CD14-positive monocyte (primary cell): ENCODE results near the gene FAM170B. TPM values are rescaled to one million over a fixed set of nuclear protein-coding genes. Genes with fewer than 3 reads are reported as not detected.

Experiments used
- DNase-seq, 3 donors: peaks; one replicate each; pipeline ENCODE4 v3.0.0-alpha.2; 2011 to 2022
- H2AFZ ChIP-seq: 2 replicates; pipeline ENCODE4 v1.6.0; 2012; ENCODE audit warnings: mild to moderate bottlenecking, low read depth, low read length, inconsistent platforms; ENCODE audit not compliant: insufficient read depth, poor library complexity, severe bottlenecking
- H3K27ac ChIP-seq, 2 donors: 1 replicate in 1 of 2; 2 replicates in 1 of 2; pipeline ENCODE4 v1.5.1; 2012 to 2013; ENCODE audit warnings: low read length in 2 of 2, control low read depth in 1 of 2, inconsistent platforms in 1 of 2, low read depth in 1 of 2, mild to moderate bottlenecking in 1 of 2
- H3K27me3 ChIP-seq, 2 donors: one replicate each; pipeline versions ENCODE4 v1.6.0 to v1.6.1; 2011 to 2013; ENCODE audit warnings: low read length in 2 of 2; ENCODE audit not compliant: control insufficient read depth in 2 of 2, insufficient read depth in 2 of 2
- H3K36me3 ChIP-seq, 2 donors: replicated peaks in 1 of 2; 1 replicate in 1 of 2; 2 replicates in 1 of 2; pipeline versions ENCODE4 v1.5.1 to v1.6.1; 2012 to 2013; ENCODE audit warnings: low read length in 2 of 2, control low read depth in 1 of 2, inconsistent platforms in 1 of 2, mild to moderate bottlenecking in 1 of 2; ENCODE audit not compliant: insufficient read depth in 2 of 2, control insufficient read depth in 1 of 2
- H3K4me1 ChIP-seq, 2 donors: 1 replicate in 1 of 2; 2 replicates in 1 of 2; pipeline versions ENCODE4 v1.5.1 to v1.6.1; 2012 to 2013; ENCODE audit warnings: low read length in 2 of 2, control low read depth in 1 of 2, inconsistent platforms in 1 of 2, mild to moderate bottlenecking in 1 of 2, moderate library complexity in 1 of 2; ENCODE audit not compliant: insufficient read depth in 2 of 2, control insufficient read depth in 1 of 2
- H3K4me2 ChIP-seq: replicated peaks from 2 replicates; pipeline ENCODE3; 2012; ENCODE audit warnings: low read length, moderate library complexity, mild to moderate bottlenecking; ENCODE audit not compliant: poor library complexity, severe bottlenecking; ENCODE audit errors: extremely low read depth
- H3K4me3 ChIP-seq, 3 experiments: fragments of 200-600 bp in 1 of 3; sonication (generic) in 1 of 3; replicated peaks in 1 of 3; 1 replicate in 2 of 3; 2 replicates in 1 of 3; pipeline ENCODE4 v1.5.1; 2011 to 2013; ENCODE audit warnings: low read length in 3 of 3, mild to moderate bottlenecking in 3 of 3, control low read depth in 2 of 3, low read depth in 2 of 3, inconsistent platforms in 1 of 3, moderate library complexity in 1 of 3
- H3K79me2 ChIP-seq: 2 replicates; pipeline ENCODE4 v1.6.0; 2012; ENCODE audit warnings: mild to moderate bottlenecking, control low read depth, inconsistent platforms, low read length, moderate library complexity; ENCODE audit not compliant: insufficient read depth
- H3K9ac ChIP-seq: 2 replicates; pipeline ENCODE4 v1.6.0; 2017; ENCODE audit warnings: low read length, mild to moderate bottlenecking; ENCODE audit not compliant: insufficient read depth, poor library complexity, severe bottlenecking
- H3K9me3 ChIP-seq, 2 donors: replicated peaks in 1 of 2; 1 replicate in 1 of 2; 2 replicates in 1 of 2; pipeline versions ENCODE4 v1.5.1 to v1.6.1; 2012 to 2013; ENCODE audit warnings: low read length in 2 of 2, control low read depth in 1 of 2; ENCODE audit not compliant: control insufficient read depth in 1 of 2, insufficient read depth in 1 of 2
- H4K20me1 ChIP-seq: 2 replicates; pipeline ENCODE4 v1.6.0; 2012; ENCODE audit warnings: mild to moderate bottlenecking, low read length, control low read depth, moderate library complexity; ENCODE audit not compliant: insufficient read depth
- H3K27ac Mint-ChIP-seq, 7 donors: one replicate each; pipeline ENCODE4 v1.8.0; 2020; ENCODE audit warnings: mild to moderate bottlenecking in 7 of 7, mixed read lengths in 7 of 7, moderate library complexity in 6 of 7, inconsistent platforms in 2 of 7
- H3K27me3 Mint-ChIP-seq, 3 donors: one replicate each; pipeline ENCODE4 v1.8.0; 2021 to 2022; ENCODE audit warnings: low read depth in 3 of 3, mild to moderate bottlenecking in 3 of 3, mixed read lengths in 3 of 3, moderate library complexity in 3 of 3, inconsistent platforms in 1 of 3
- H3K36me3 Mint-ChIP-seq, 2 donors: one replicate each; pipeline ENCODE4 v1.8.0; 2020; ENCODE audit warnings: mixed read lengths in 2 of 2, inconsistent platforms in 1 of 2, mild to moderate bottlenecking in 1 of 2
- H3K4me1 Mint-ChIP-seq: one replicate; pipeline ENCODE4 v1.8.0; 2020; ENCODE audit warnings: mild to moderate bottlenecking, mixed read lengths
- H3K4me3 Mint-ChIP-seq, 2 donors: one replicate each; pipeline ENCODE4 v1.8.0; 2020; ENCODE audit warnings: mild to moderate bottlenecking in 2 of 2, mixed read lengths in 2 of 2, moderate library complexity in 1 of 2
- H3K9me3 Mint-ChIP-seq, 7 donors: one replicate each; pipeline ENCODE4 v1.8.0; 2020 to 2022; ENCODE audit warnings: mixed read lengths in 7 of 7, mild to moderate bottlenecking in 6 of 7, moderate library complexity in 6 of 7, inconsistent platforms in 2 of 7
- WGBS: methylation state at CpG from one replicate; pipeline ENCODE4 v1.1.5; 2013; ENCODE audit warnings: missing lambda C conversion rate; ENCODE audit not compliant: insufficient coverage; 5-methylcytosine and 5-hydroxymethylcytosine counted together
- intact Hi-C, 2 donors: fragments of 100-400 bp; cut with micrococcal nuclease; formaldehyde crosslinking; loops; one replicate each; pipeline versions ENCODE4 v1.15.0 to v1.15.1; 2023
- polyA plus RNA-seq, 3 donors: library from polyadenylated mRNA; depleted of rRNA in 1 of 3; unstranded in 2 of 3; stranded (reverse) in 1 of 3; fragments of 300-500 nt in 2 of 3; fragments of >200 nt in 1 of 3; fragmentation: Illumina TruSeq in 2 of 3; gene quantifications; 1 replicate in 2 of 3; 2 replicates in 1 of 3; pipeline ENCODE4 v1.2.3, GENCODE V29; 2012 to 2021
- TF ChIP-seq, protein P1 (sequence below): fragments of 200-600 bp; IDR thresholded peaks from one replicate; pipeline ENCODE4 v1.8.0; 2022; ENCODE audit warnings: antibody characterized with exemption, mild to moderate bottlenecking

FAM170B gene
- polyA plus RNA-seq, 3 donors = not detected

DNA sequence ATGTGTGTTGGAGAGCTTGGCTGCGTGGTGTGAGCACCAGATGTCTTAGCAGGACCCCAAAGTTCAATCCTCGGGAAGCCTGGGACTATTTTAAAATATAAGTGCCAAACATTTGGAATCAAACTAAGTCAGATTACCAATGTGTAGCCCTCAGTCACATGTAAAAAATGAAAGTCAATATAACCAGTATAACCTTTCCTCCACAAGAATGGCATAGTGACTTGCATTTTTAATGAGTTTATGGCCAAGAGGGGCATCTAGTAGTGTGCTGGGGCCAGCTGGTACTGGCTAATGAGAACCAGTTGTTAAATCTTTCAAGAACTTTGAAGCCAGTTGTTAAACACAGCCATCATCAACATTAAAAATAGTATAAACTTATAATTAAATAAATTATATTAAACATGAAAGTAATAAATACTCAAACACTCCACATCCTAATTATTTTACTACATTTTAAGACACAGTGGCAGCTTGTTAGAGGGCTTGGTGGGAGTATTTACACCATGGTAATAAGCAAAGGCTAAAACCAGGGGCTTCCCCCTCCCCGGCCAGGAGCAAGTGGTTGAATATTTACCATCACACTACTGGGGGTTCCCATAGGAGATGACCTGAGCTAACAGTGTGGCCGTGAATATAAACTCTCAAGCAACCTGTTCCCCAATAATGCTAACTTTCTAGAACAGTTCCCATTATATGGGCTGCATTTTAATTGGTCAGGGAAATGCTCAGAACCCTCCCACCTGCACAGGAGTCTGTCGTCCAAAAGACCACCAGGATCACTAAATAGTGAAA lies 7.9 kb upstream of the FAM170B start:
- no peak for DNase-seq
- H3K4me3 ChIP-seq = no peak overlapping the region
- H4K20me1 ChIP-seq = no peaks in the 10 kb centered on the region
- intact Hi-C loops = no loop called here
- H3K9me3 ChIP-seq = no peaks in the 10 kb centered on the region
- H3K36me3 ChIP-seq = no peaks in the 10 kb centered on the region
- no peak overlapping the region for H2AFZ ChIP-seq
- H3K79me2 ChIP-seq = no peaks in the 10 kb centered on the region
- H3K27ac ChIP-seq = no peak overlapping the region
- no peak overlapping the region for H3K27ac Mint-ChIP-seq
- TF ChIP-seq, protein P1, sequence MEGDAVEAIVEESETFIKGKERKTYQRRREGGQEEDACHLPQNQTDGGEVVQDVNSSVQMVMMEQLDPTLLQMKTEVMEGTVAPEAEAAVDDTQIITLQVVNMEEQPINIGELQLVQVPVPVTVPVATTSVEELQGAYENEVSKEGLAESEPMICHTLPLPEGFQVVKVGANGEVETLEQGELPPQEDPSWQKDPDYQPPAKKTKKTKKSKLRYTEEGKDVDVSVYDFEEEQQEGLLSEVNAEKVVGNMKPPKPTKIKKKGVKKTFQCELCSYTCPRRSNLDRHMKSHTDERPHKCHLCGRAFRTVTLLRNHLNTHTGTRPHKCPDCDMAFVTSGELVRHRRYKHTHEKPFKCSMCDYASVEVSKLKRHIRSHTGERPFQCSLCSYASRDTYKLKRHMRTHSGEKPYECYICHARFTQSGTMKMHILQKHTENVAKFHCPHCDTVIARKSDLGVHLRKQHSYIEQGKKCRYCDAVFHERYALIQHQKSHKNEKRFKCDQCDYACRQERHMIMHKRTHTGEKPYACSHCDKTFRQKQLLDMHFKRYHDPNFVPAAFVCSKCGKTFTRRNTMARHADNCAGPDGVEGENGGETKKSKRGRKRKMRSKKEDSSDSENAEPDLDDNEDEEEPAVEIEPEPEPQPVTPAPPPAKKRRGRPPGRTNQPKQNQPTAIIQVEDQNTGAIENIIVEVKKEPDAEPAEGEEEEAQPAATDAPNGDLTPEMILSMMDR = no peak
- H3K9ac ChIP-seq = no peak overlapping the region
- H3K27me3 ChIP-seq = no peaks in the 10 kb centered on the region
- peaks cover 0 to 2% (median 0%) of the 10 kb centered on the region in 7 donors for H3K9me3 Mint-ChIP-seq
- H3K4me3 Mint-ChIP-seq = no peak overlapping the region
- H3K4me2 ChIP-seq = no peak overlapping the region
- H3K4me1 Mint-ChIP-seq = peaks cover 12% of the 10 kb centered on the region
- no CpG with 5 or more reads among the region's 5 CpGs for WGBS
- no peaks in the 10 kb centered on the region for H3K36me3 Mint-ChIP-seq
- peaks cover 5 to 7% (median 7%) of the 10 kb centered on the region in 3 donors for H3K27me3 Mint-ChIP-seq
- peaks cover 9 to 13% of the 10 kb centered on the region in 2 donors for H3K4me1 ChIP-seq

- peaks cover 2 to 7% (median 4%) of the 10 kb centered on the region in 3 donors for H3K27me3 Mint-ChIP-seq
- H3K27ac Mint-ChIP-seq = no peak overlapping the region
- H3K36me3 Mint-ChIP-seq = no peaks in the 10 kb centered on the region
- Histone ChIP-seq H3K9me3 (no peaks in the 10 kb centered on the region), H3K79me2 (no peaks in the 10 kb centered on the region), H3K36me3 (no peaks in the 10 kb centered on the region), H3K4me3 (no peak overlapping the region), H3K9ac (no peak overlapping the region), H2AFZ (no peak overlapping the region), H4K20me1 (no peaks in the 10 kb centered on the region), H3K27ac (no peak overlapping the region), H3K27me3 (no peaks in the 10 kb centered on the region), H3K4me1 (peaks cover 12 to 16% of the 10 kb centered on the region in 2 donors), H3K4me2 (no peak overlapping the region)
- DNase-seq = no peak
- H3K4me3 Mint-ChIP-seq = no peak overlapping the region
- 100% methylated on average over 2 of the region's 5 CpGs for WGBS
- intact Hi-C loops = no loop called here
- H3K9me3 Mint-ChIP-seq = peaks cover 0 to 4% (median 0%) of the 10 kb centered on the region in 7 donors
- TF ChIP-seq, protein P1 = no peak
- peaks cover 17% of the 10 kb centered on the region for H3K4me1 Mint-ChIP-seq
Measured at GRCh38 chr10:49140304-49141177, 6.7 kb upstream of the FAM170B start.
